Measurements from ENCODE around the gene NPAS1. TPM values are rescaled to one million over a fixed set of nuclear protein-coding genes. Genes with fewer than 3 reads are reported as not detected.

Gene NPAS1
- total RNA-seq, 1 donor from 2014 or later = 3.6 TPM

- TF ChIP-seq, protein P1, sequence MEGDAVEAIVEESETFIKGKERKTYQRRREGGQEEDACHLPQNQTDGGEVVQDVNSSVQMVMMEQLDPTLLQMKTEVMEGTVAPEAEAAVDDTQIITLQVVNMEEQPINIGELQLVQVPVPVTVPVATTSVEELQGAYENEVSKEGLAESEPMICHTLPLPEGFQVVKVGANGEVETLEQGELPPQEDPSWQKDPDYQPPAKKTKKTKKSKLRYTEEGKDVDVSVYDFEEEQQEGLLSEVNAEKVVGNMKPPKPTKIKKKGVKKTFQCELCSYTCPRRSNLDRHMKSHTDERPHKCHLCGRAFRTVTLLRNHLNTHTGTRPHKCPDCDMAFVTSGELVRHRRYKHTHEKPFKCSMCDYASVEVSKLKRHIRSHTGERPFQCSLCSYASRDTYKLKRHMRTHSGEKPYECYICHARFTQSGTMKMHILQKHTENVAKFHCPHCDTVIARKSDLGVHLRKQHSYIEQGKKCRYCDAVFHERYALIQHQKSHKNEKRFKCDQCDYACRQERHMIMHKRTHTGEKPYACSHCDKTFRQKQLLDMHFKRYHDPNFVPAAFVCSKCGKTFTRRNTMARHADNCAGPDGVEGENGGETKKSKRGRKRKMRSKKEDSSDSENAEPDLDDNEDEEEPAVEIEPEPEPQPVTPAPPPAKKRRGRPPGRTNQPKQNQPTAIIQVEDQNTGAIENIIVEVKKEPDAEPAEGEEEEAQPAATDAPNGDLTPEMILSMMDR (IDR thresholded peaks at IDR 0.05; ENCODE audit: insufficient read depth, low read depth, low read length) = no peak
- no peak for TF ChIP-seq EZH2 (IDR thresholded peaks at IDR 0.05; ENCODE audit: insufficient read depth, low read length)
- peaks cover 5% of the 10 kb centered on the region for H3K4me1 Mint-ChIP-seq (ENCODE audit: low read depth, unreplicated experiment)
- H3K9ac ChIP-seq (ENCODE audit: low read length) = no peak overlapping the region
- H3K27me3 ChIP-seq (ENCODE audit: insufficient read depth, low read length) = no peaks in the 10 kb centered on the region
- H3K9me3 Mint-ChIP-seq (ENCODE audit: unreplicated experiment) = no peaks in the 10 kb centered on the region
- DNase-seq (ENCODE audit: low read depth) (peak; percentile 72), FAIRE-seq (no peak)
- no peak overlapping the region for H3K27ac Mint-ChIP-seq (ENCODE audit: unreplicated experiment)
- peaks cover 34% of the 10 kb centered on the region for H3K79me2 ChIP-seq (ENCODE audit: insufficient read depth, low read length)
- no peak overlapping the region for H3K4me3 Mint-ChIP-seq (ENCODE audit: unreplicated experiment)
- H3K4me3 ChIP-seq (ENCODE audit: insufficient read depth, low read depth, low read length) = no peak overlapping the region
- H2AFZ ChIP-seq (ENCODE audit: low read depth, low read length) = no peak overlapping the region
- H3K9me3 ChIP-seq (ENCODE audit: insufficient read depth, low read depth, low read length) = no peaks in the 10 kb centered on the region
- H3K4me1 ChIP-seq (ENCODE audit: insufficient read depth, low read length) = peaks cover 10% of the 10 kb centered on the region
- no peak overlapping the region for H3K27ac ChIP-seq (ENCODE audit: low read depth, low read length)
- H3K27me3 Mint-ChIP-seq (ENCODE audit: low read depth, unreplicated experiment) = no peaks in the 10 kb centered on the region
- no peaks in the 10 kb centered on the region for H3K36me3 ChIP-seq (ENCODE audit: insufficient read depth, low read length)
- H3K36me3 Mint-ChIP-seq (ENCODE audit: low read depth, unreplicated experiment) = peaks cover 11% of the 10 kb centered on the region
- peak overlapping the region; percentile 28 for H3K4me2 ChIP-seq (ENCODE audit: low read length)
- peaks cover 5% of the 10 kb centered on the region for H4K20me1 ChIP-seq (ENCODE audit: insufficient read depth, low read length)
Measured at GRCh38 chr19:46984077-46985010, 35.3 kb upstream of the NPAS1 start.

DNA sequence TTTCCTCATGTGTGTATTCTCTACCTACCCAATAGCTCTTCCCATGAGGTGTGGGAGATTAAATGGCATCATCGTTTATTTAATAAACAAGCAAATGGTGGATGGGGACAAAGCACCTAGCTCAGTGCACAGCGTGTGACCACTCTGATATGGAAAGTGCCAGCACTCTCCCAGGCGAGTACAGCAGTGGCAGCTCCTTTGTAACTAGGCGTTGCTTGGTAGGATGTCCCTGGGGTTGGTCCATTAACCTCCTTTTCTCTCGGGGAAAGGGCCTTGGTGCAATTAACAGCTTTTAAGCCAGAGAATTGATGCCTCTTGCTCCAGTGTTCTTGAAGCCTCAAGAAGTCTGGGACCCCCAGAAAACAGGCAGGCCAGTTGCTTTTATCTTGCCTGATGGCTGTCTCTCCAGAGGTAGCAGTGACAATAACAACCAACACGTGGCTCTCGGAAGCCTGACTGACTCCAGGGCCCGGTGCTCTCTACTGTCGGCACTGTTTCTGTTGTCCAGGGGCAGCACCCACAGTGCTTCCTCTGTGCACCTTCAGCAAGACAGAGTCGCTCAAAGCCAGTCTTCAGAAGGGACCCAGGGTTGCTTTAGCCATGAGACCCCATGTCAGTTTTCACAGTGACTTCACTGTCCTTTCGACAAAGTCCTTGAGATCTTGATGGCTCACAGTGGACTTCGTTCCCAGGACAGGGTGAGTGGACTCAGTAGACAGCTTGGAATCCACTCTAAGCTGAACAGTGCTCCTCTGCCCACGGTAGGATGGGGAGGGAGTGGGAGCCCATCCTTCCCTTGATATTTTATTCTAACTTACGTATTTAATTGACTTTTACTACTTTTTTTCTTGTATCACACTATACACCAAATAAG lies 33.9 kb upstream of the NPAS1 start:
- Histone ChIP-seq H3K4me1 (ENCODE audit: insufficient read depth, low read length) (peaks cover 10% of the 10 kb centered on the region), H3K4me3 (ENCODE audit: insufficient read depth, low read depth, low read length) (no peak overlapping the region), H2AFZ (ENCODE audit: low read depth, low read length) (no peak overlapping the region), H4K20me1 (ENCODE audit: insufficient read depth, low read length) (peaks cover 5% of the 10 kb centered on the region), H3K9me3 (ENCODE audit: insufficient read depth, low read depth, low read length) (no peaks in the 10 kb centered on the region), H3K36me3 (ENCODE audit: insufficient read depth, low read length) (peaks cover 2% of the 10 kb centered on the region), H3K27ac (ENCODE audit: low read depth, low read length) (no peak overlapping the region), H3K79me2 (ENCODE audit: insufficient read depth, low read length) (peaks cover 26% of the 10 kb centered on the region), H3K4me2 (ENCODE audit: low read length) (no peak overlapping the region), H3K9ac (ENCODE audit: low read length) (no peak overlapping the region), H3K27me3 (ENCODE audit: insufficient read depth, low read length) (no peaks in the 10 kb centered on the region)
- Mint-ChIP-seq H3K4me3 (ENCODE audit: unreplicated experiment) (no peak overlapping the region), H3K4me1 (ENCODE audit: low read depth, unreplicated experiment) (peaks cover 6% of the 10 kb centered on the region), H3K27ac (ENCODE audit: unreplicated experiment) (no peak overlapping the region), H3K27me3 (ENCODE audit: low read depth, unreplicated experiment) (no peaks in the 10 kb centered on the region), H3K9me3 (ENCODE audit: unreplicated experiment) (no peaks in the 10 kb centered on the region), H3K36me3 (ENCODE audit: low read depth, unreplicated experiment) (peaks cover 8% of the 10 kb centered on the region)
- no peak for TF ChIP-seq EZH2 (IDR thresholded peaks at IDR 0.05; ENCODE audit: insufficient read depth, low read length)
- TF ChIP-seq, protein P1 (IDR thresholded peaks at IDR 0.05; ENCODE audit: insufficient read depth, low read depth, low read length) = no peak
- no peak for DNase-seq (ENCODE audit: low read depth)
- no peak for FAIRE-seq

All from astrocyte (in vitro differentiated cells and primary cell).